ENCODE data around the gene SAXO1. TPM values are rescaled to one million over a fixed set of nuclear protein-coding genes. Genes with fewer than 3 reads are reported as not detected.

Gene SAXO1
- total RNA-seq, 1 experiment from 2014 or later = not detected

DNA sequence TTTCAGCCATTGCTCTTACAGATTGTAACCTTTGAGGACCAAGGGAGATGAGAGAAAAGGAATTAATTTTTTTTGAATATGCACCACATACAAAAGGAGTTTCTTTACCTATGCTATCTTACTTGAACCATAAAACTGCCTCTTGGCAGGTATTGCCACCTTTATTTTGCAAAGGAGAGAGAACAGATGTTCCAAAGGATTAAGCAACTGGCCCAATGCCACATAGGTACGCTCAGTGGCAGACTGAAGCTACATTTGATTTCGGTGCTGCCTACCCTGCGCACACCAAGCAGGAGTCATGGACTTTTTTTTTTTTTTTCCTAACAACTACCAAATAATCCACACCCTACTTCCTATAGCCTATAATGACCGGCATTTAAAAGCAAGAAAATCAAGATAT, 43.1 kb downstream of the SAXO1 start:
- intact Hi-C loops (cut with micrococcal nuclease; ENCODE audit: unreplicated experiment) = no loop called here
- Histone ChIP-seq H3K4me1 (replicated peaks; ENCODE audit: insufficient read depth) (no peaks in the 10 kb centered on the region), H3K4me2 (no peak overlapping the region), H3K9me3 (ENCODE audit: insufficient read depth, low read depth) (no peaks in the 10 kb centered on the region), H3K27me3 (ENCODE audit: insufficient read depth, low read depth) (peaks cover 16% of the 10 kb centered on the region; the same call in 1 of the 2 replicates), H3F3A (ENCODE audit: insufficient read depth, low read depth) (no peaks in the 10 kb centered on the region), H3K4me3 (no peak overlapping the region), H3K27ac (no peak overlapping the region), H3K36me3 (ENCODE audit: low read depth) (no peaks in the 10 kb centered on the region), H3K9me2 (ENCODE audit: insufficient read depth) (no peaks in the 10 kb centered on the region), H4K20me1 (ENCODE audit: insufficient read depth) (no peaks in the 10 kb centered on the region), H3K79me2 (ENCODE audit: low read depth) (no peaks in the 10 kb centered on the region), H2AFZ (no peak overlapping the region)
- BruUV-seq (replicated peaks) = no TSS peak
- TF ChIP-seq, protein P1, sequence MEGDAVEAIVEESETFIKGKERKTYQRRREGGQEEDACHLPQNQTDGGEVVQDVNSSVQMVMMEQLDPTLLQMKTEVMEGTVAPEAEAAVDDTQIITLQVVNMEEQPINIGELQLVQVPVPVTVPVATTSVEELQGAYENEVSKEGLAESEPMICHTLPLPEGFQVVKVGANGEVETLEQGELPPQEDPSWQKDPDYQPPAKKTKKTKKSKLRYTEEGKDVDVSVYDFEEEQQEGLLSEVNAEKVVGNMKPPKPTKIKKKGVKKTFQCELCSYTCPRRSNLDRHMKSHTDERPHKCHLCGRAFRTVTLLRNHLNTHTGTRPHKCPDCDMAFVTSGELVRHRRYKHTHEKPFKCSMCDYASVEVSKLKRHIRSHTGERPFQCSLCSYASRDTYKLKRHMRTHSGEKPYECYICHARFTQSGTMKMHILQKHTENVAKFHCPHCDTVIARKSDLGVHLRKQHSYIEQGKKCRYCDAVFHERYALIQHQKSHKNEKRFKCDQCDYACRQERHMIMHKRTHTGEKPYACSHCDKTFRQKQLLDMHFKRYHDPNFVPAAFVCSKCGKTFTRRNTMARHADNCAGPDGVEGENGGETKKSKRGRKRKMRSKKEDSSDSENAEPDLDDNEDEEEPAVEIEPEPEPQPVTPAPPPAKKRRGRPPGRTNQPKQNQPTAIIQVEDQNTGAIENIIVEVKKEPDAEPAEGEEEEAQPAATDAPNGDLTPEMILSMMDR (conservative IDR thresholded peaks at IDR 0.05) = no peak
- TF ChIP-seq EZH2 (IDR thresholded peaks at IDR 0.05; ENCODE audit: low read depth) = no peak
- CTCF ChIA-PET = no interaction called here
- POLR2A ChIA-PET (ENCODE audit: unreplicated experiment) = no interaction called here
- DNase-seq = no peak

DNA sequence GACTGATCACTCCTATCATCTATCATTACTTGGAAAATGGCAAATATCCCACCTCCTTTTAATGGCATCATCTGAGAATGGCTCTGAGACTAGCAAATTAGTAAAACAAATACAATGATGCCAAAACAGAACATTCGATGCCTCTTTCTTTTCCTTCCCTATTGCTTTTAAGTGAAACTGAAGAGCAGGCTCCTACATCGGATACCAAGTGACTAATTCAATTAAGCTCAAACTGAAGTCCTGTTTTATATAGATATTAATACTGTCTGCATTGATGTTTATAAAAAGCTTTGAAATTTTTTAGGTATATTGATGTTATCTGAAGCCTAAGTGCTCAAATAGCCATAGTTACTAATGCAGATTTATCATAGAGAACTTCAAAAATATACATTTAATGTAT, 43.9 kb downstream of the SAXO1 start:
- H2AFZ ChIP-seq = no peak overlapping the region
- no peak for DNase-seq
- no peaks in the 10 kb centered on the region for H3K36me3 ChIP-seq (ENCODE audit: low read depth)
- no peak overlapping the region for H3K4me3 ChIP-seq
- H4K20me1 ChIP-seq (ENCODE audit: insufficient read depth) = no peaks in the 10 kb centered on the region
- no peaks in the 10 kb centered on the region for H3F3A ChIP-seq (ENCODE audit: insufficient read depth, low read depth)
- no TSS peak for BruUV-seq (replicated peaks)
- TF ChIP-seq, protein P1 (conservative IDR thresholded peaks at IDR 0.05) = no peak
- TF ChIP-seq EZH2 (IDR thresholded peaks at IDR 0.05; ENCODE audit: low read depth) = no peak
- ChIA-PET CTCF (no interaction called here), POLR2A (ENCODE audit: unreplicated experiment) (no interaction called here)
- no peaks in the 10 kb centered on the region for H3K9me2 ChIP-seq (ENCODE audit: insufficient read depth)
- no peaks in the 10 kb centered on the region for H3K4me1 ChIP-seq (replicated peaks; ENCODE audit: insufficient read depth)
- no peaks in the 10 kb centered on the region for H3K79me2 ChIP-seq (ENCODE audit: low read depth)
- H3K27me3 ChIP-seq (ENCODE audit: insufficient read depth, low read depth) = peaks cover 9% of the 10 kb centered on the region; the same call in 1 of the 2 replicates
- no peak overlapping the region for H3K27ac ChIP-seq
- no peak overlapping the region for H3K4me2 ChIP-seq
- intact Hi-C loops (cut with micrococcal nuclease; ENCODE audit: unreplicated experiment) = no loop called here
- no peaks in the 10 kb centered on the region for H3K9me3 ChIP-seq (ENCODE audit: insufficient read depth, low read depth)

DNA sequence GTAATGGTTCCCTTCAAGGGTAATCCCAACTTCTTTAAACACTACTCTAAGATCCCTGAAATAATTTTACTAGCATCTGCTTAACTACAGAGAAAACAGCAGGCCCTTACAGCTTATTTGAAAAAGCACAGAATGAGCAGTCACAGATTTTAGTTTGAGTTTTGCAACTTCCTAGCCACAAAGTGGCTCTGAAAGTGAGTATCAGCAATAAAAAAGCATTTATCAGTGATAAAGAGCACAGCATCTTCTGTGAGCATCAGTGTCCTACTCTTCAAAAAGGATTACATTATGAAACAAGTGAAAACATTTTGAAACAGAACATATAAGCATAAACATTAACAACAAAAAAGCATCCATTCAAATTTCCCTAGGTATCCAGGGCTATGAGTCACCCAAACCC, 45.0 kb downstream of the SAXO1 start:
- Histone ChIP-seq H3K4me2 (no peak overlapping the region), H3F3A (ENCODE audit: insufficient read depth, low read depth) (no peaks in the 10 kb centered on the region), H2AFZ (no peak overlapping the region), H3K9me2 (ENCODE audit: insufficient read depth) (no peaks in the 10 kb centered on the region), H3K27me3 (ENCODE audit: insufficient read depth, low read depth) (peaks cover 2% of the 10 kb centered on the region; the same call in 1 of the 2 replicates), H3K4me1 (replicated peaks; ENCODE audit: insufficient read depth) (no peaks in the 10 kb centered on the region), H3K27ac (no peak overlapping the region), H3K79me2 (ENCODE audit: low read depth) (no peaks in the 10 kb centered on the region), H3K4me3 (no peak overlapping the region), H3K9me3 (ENCODE audit: insufficient read depth, low read depth) (no peaks in the 10 kb centered on the region), H4K20me1 (ENCODE audit: insufficient read depth) (no peaks in the 10 kb centered on the region), H3K36me3 (ENCODE audit: low read depth) (no peaks in the 10 kb centered on the region)
- intact Hi-C loops (cut with micrococcal nuclease; ENCODE audit: unreplicated experiment) = no loop called here
- ChIA-PET POLR2A (ENCODE audit: unreplicated experiment) (no interaction called here), CTCF (no interaction called here)
- DNase-seq = no peak
- no TSS peak for BruUV-seq (replicated peaks)
- no peak for TF ChIP-seq EZH2 (IDR thresholded peaks at IDR 0.05; ENCODE audit: low read depth)
- TF ChIP-seq, protein P1 (conservative IDR thresholded peaks at IDR 0.05) = no peak
